SKM-1 (cell line): ENCODE data around the gene SLC35F5.
A peak's percentile ranks its signal among the peaks of the same experiment; 100 is the strongest.
"Not testable (repeated sequence)": the region's sequence is repeated elsewhere in the genome, so short reads cannot be mapped to it uniquely, and the experiment has no call there.

Source experiments
- DNase-seq: peaks from one replicate; lab custom pipeline; 2025; ENCODE audit not compliant: unreplicated experiment; lab: John Stamatoyannopoulos, UW

Gene SLC35F5

GRCh38 chr2:113755835-113756354 lies 547 bp downstream of the SLC35F5 start:
- peak; percentile 16 for DNase-seq

GRCh38 chr2:113755035-113755834 lies 1.2 kb downstream of the SLC35F5 start:
- no peak for DNase-seq

- DNase-seq, result no peak
Observed at GRCh38 chr2:113754160-113754559, 2.3 kb downstream of the SLC35F5 start.

GRCh38 chr2:113750385-113750784 lies 6.1 kb downstream of the SLC35F5 start:
- no peak for DNase-seq

- no peak for DNase-seq
Observed at GRCh38 chr2:113741091-113741490, 15.4 kb downstream of the SLC35F5 start.

DNA sequence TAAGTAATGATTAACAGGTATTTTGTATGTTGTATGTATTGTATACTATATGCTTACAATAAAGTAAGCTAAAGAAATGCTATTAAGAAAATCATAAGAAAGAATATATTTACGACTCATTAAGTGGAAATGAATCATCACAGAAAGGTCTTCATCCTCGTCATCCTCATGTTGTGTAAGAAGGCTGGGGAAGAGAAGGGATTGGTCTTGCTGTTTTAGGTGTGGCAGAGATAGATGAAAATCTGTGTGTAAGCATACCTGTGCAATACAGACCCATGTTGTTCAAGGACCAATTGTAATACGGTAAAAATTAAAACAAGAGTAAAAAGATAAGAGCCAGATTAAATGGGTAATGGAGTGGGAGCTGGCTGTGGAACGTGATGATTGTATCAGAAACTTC lies 16.6 kb downstream of the SLC35F5 start:
- DNase-seq, result no peak

- DNase-seq, result no peak
Observed at GRCh38 chr2:113734185-113734584, 22.3 kb downstream of the SLC35F5 start.

DNA sequence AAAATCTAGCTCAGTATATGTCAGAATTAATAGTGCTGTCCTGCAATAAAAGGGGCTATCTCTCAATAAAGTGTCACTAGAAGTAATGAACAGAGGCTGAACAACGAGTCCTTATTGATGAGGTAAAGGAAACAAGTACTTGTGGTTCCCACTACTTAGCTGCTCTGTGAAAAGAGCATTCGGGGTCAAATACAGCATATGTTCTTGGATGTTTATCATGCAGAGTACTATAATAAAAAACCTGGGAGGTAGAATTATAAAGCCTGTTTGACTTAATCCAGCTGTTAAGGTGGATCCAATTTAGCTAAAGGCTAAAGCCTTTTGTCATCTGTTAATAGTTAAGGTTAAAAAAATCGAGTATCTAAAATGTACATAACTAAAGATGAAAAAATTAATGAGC lies 32.4 kb downstream of the SLC35F5 start:
- DNase-seq, result no peak

GRCh38 chr2:113723411-113723810 lies 33.0 kb downstream of the SLC35F5 start:
- no peak for DNase-seq

GRCh38 chr2:113720167-113720566 lies 36.3 kb downstream of the SLC35F5 start:
- peak; percentile 29 for DNase-seq

GRCh38 chr2:113716291-113716690 lies 40.2 kb downstream of the SLC35F5 start:
- DNase-seq, result no peak

DNA sequence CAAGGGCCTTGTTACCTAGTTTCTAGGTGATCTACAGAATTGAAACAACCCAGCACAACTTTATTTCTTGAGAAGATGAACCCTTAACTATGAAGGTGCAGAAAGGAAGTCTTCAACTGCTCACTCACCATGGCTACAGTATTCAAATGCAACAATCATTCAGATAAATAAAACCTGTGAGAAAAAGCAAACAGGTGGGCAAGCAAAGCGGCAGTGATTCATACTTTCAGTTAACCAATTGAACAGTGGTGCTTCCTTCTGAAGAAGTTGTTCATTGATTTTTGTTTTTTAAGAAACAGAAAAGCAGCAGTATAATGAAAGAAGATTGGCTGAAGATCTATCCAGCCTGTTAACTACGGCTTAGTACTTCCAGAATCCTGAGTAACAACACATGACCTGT lies 43.5 kb downstream of the SLC35F5 start:
- DNase-seq, result no peak

DNA sequence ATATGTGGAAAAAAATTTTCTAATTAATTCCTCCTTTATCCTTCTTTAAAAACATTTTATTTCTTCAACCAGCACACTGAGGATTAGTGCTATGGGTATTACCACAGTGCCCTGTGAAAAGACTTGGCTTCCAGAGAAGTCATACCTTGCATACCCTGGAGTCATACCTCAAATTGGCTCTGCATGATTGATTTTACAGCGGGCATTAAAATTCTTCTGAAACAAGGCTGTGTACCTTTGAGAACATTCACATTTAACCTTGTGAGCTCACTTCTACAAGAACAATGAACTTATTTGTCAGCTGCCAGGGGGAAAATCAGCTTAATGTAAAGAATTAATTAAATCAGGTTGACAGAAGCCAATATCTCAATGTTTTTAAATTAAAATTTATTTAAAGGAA lies 44.6 kb downstream of the SLC35F5 start:
- no peak for DNase-seq

DNA sequence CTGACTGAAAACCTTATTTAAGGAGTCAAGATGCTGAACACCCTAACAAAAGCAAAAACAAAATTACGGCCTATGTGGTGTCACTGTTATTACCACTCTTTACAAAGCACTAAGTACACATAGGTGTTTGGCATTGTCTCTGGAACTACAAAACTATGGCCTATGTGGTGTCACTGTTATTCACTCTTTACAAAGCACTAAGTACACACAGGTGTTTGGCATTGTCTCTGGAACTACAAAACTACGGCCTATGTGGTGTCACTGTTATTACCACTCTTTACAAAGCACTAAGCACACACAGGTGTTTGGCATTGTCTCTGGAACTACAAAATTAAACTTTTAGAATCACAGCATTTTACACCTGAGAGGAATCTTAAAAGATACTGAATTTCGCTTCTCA lies 47.4 kb downstream of the SLC35F5 start:
- DNase-seq, result no peak

GRCh38 chr2:113707106-113707505 lies 49.3 kb downstream of the SLC35F5 start:
- no peak for DNase-seq

DNA sequence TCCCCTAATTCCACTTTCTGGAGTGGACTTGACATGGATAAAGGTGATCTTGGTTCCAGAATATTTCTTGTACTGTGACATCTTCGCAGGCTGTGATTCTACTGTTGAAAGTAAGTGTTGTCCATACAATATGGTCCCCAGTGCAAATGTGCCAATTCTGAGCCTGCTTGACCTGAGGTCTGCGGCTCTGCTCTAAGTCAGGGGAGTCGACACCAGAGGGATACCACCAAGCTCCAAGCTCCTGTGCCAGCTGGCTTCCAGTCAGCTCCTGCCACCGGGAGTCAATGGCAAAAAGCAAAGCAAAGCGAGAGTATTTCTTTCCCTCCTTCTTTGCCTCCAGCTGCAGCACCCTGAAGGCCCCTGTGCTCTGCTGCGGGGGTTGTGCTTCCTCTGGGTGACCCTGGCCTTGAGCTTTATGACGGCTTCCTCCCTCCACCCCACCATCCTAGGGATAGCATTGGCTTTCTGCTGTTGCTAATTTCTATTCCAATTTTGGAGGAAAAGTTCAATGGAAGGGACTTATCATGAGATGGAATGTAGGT lies 50.4 kb downstream of the SLC35F5 start:
- no peak for DNase-seq

DNA sequence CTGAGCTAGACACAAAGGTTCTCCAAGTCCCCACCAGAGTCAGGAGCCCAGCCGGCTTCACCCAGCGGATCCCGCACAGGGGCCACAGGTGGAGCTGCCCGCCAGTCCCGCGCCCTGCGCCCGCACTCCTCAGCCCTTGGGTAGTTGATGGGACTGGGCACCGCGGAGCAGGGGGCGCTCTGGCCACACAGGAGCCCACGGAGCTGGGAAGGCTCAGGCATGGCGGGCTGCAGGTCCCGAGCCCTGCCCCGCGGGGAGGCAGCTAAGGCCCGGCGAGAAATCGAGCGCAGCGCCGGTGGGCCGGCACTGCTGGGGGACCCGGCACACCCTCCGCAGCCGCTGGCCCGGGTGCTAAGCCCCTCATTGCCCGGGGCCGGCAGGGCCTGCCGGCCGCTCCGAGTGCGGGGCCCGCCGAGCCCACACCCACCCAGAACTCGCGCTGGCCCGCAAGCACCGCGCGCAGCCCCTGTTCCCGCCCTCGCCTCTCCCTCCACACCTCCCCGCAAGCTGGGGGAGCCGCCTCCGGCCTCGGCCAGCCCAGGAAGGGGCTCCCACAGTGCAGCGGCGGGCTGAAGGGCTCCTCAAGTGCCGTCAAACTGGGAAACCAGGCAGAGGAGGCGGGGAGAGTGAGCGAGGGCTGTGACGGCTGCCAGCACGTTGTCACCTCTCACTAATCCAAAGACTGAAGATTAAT lies 52.0 kb downstream of the SLC35F5 start:
- DNase-seq, result not testable (repeated sequence)

GRCh38 chr2:113703386-113704299 lies 52.8 kb downstream of the SLC35F5 start:
- DNase-seq, result no peak

- DNase-seq, result no peak
Observed at GRCh38 chr2:113700186-113700841, 56.1 kb downstream of the SLC35F5 start.

GRCh38 chr2:113698892-113699447 lies 57.5 kb downstream of the SLC35F5 start:
- DNase-seq, result no peak
